ENCODE measurements around the gene SLC46A2. TPM values are rescaled to one million over a fixed set of nuclear protein-coding genes. Genes with fewer than 3 reads are reported as not detected.

Gene SLC46A2
- total RNA-seq, 1 donor from 2014 or later: not detected

GRCh38 chr9:112858625-112859147, 32.0 kb downstream of the SLC46A2 start:
- H3K9me3 Mint-ChIP-seq: no peaks in the 10 kb centered on the region
- TF ChIP-seq CTCF (IDR thresholded peaks at IDR 0.05; ENCODE audit: unreplicated experiment): no peak
- H3K4me3 Mint-ChIP-seq: no peak overlapping the region
- DNase-seq (ENCODE audit: low spot score in 2 of 2, unreplicated experiment in 2 of 2): no peak
- peaks cover 1% of the 10 kb centered on the region for H3K36me3 Mint-ChIP-seq
- H3K4me1 Mint-ChIP-seq: peaks cover 3% of the 10 kb centered on the region
- H3K27me3 Mint-ChIP-seq (ENCODE audit: low read depth): no peaks in the 10 kb centered on the region
- H3K27ac Mint-ChIP-seq: no peak overlapping the region

GRCh38 chr9:112858005-112858404, 32.7 kb downstream of the SLC46A2 start:
- TF ChIP-seq CTCF (IDR thresholded peaks at IDR 0.05; ENCODE audit: unreplicated experiment): no peak
- H3K27ac Mint-ChIP-seq: no peak overlapping the region
- H3K36me3 Mint-ChIP-seq: peaks cover 5% of the 10 kb centered on the region
- H3K27me3 Mint-ChIP-seq (ENCODE audit: low read depth): no peaks in the 10 kb centered on the region
- peaks cover 3% of the 10 kb centered on the region for H3K4me1 Mint-ChIP-seq
- DNase-seq (ENCODE audit: low spot score in 2 of 2, unreplicated experiment in 2 of 2): no peak
- H3K4me3 Mint-ChIP-seq: no peak overlapping the region
- no peaks in the 10 kb centered on the region for H3K9me3 Mint-ChIP-seq

- Mint-ChIP-seq H3K27ac (no peak overlapping the region), H3K36me3 (peaks cover 8% of the 10 kb centered on the region), H3K27me3 (ENCODE audit: low read depth) (no peaks in the 10 kb centered on the region), H3K9me3 (no peaks in the 10 kb centered on the region), H3K4me1 (peaks cover 3% of the 10 kb centered on the region), H3K4me3 (no peak overlapping the region)
- no peak for TF ChIP-seq CTCF (IDR thresholded peaks at IDR 0.05; ENCODE audit: unreplicated experiment)
- DNase-seq (ENCODE audit: low spot score in 2 of 2, unreplicated experiment in 2 of 2): no peak
These were observed 33.8 kb downstream of the SLC46A2 start for GRCh38 chr9:112856843-112857242.

- no peaks in the 10 kb centered on the region for H3K27me3 Mint-ChIP-seq (ENCODE audit: low read depth)
- H3K4me1 Mint-ChIP-seq: peaks cover 3% of the 10 kb centered on the region
- no peak overlapping the region for H3K4me3 Mint-ChIP-seq
- no peak for TF ChIP-seq CTCF (IDR thresholded peaks at IDR 0.05; ENCODE audit: unreplicated experiment)
- H3K36me3 Mint-ChIP-seq: peaks cover 11% of the 10 kb centered on the region
- H3K9me3 Mint-ChIP-seq: no peaks in the 10 kb centered on the region
- no peak for DNase-seq (ENCODE audit: low spot score in 2 of 2, unreplicated experiment in 2 of 2)
- H3K27ac Mint-ChIP-seq: no peak overlapping the region
These were observed 34.5 kb downstream of the SLC46A2 start for GRCh38 chr9:112856200-112856599.

GRCh38 chr9:112854657-112855056, 36.0 kb downstream of the SLC46A2 start:
- no peak for TF ChIP-seq CTCF (IDR thresholded peaks at IDR 0.05; ENCODE audit: unreplicated experiment)
- H3K27ac Mint-ChIP-seq: no peak overlapping the region
- H3K27me3 Mint-ChIP-seq (ENCODE audit: low read depth): no peaks in the 10 kb centered on the region
- peaks cover 12% of the 10 kb centered on the region for H3K36me3 Mint-ChIP-seq
- no peaks in the 10 kb centered on the region for H3K9me3 Mint-ChIP-seq
- no peak for DNase-seq (ENCODE audit: low spot score in 2 of 2, unreplicated experiment in 2 of 2)
- H3K4me1 Mint-ChIP-seq: peaks cover 3% of the 10 kb centered on the region
- no peak overlapping the region for H3K4me3 Mint-ChIP-seq
